ENCODE data around the gene LHX6.

DNA sequence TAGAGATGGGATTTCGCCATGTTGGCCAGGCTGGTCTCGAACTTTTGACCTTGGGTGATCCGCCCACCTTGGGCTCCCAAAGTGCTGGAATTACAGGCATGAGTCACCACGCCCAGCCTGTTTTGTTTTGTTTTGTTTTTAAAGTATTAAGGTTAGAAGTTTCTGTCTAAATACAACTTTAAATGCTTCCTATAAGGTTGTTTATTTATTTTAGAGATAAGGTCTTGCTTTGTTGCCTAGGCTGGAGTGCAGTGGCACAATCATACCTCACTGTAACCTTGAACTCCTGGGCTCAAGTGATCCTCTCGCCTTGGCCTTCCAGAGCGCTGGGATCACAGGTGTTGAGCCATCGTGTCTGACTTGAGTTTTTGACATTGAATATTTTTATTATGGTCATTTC is 47.3 kb upstream of the LHX6 start:
- TF ChIP-seq CTCF (conservative IDR thresholded peaks at IDR 0.05) = no peak
- TF ChIP-seq ZFX (IDR thresholded peaks at IDR 0.05) = no peak
